CD14-positive monocyte (primary cell): ENCODE measurements around the gene UBE2E1. TPM values are rescaled to one million over a fixed set of nuclear protein-coding genes. Genes with fewer than 3 reads are reported as not detected.
A peak's percentile ranks its signal among the peaks of the same experiment; 100 is the strongest.

ENCODE experiments used
- DNase-seq, 3 donors: peaks; one replicate each; pipeline ENCODE4 v3.0.0-alpha.2; 2011 to 2022
- H2AFZ ChIP-seq: 2 replicates; pipeline ENCODE4 v1.6.0; 2012; ENCODE audit warnings: mild to moderate bottlenecking, low read depth, low read length, inconsistent platforms; ENCODE audit not compliant: insufficient read depth, poor library complexity, severe bottlenecking
- H3K27ac ChIP-seq, 2 donors: 1 replicate in 1 of 2; 2 replicates in 1 of 2; pipeline ENCODE4 v1.5.1; 2012 to 2013; ENCODE audit warnings: low read length in 2 of 2, control low read depth in 1 of 2, inconsistent platforms in 1 of 2, low read depth in 1 of 2, mild to moderate bottlenecking in 1 of 2
- H3K27me3 ChIP-seq, 2 donors: one replicate each; pipeline versions ENCODE4 v1.6.0 to v1.6.1; 2011 to 2013; ENCODE audit warnings: low read length in 2 of 2; ENCODE audit not compliant: control insufficient read depth in 2 of 2, insufficient read depth in 2 of 2
- H3K36me3 ChIP-seq, 2 donors: replicated peaks in 1 of 2; 1 replicate in 1 of 2; 2 replicates in 1 of 2; pipeline versions ENCODE4 v1.5.1 to v1.6.1; 2012 to 2013; ENCODE audit warnings: low read length in 2 of 2, control low read depth in 1 of 2, inconsistent platforms in 1 of 2, mild to moderate bottlenecking in 1 of 2; ENCODE audit not compliant: insufficient read depth in 2 of 2, control insufficient read depth in 1 of 2
- H3K4me1 ChIP-seq, 2 donors: 1 replicate in 1 of 2; 2 replicates in 1 of 2; pipeline versions ENCODE4 v1.5.1 to v1.6.1; 2012 to 2013; ENCODE audit warnings: low read length in 2 of 2, control low read depth in 1 of 2, inconsistent platforms in 1 of 2, mild to moderate bottlenecking in 1 of 2, moderate library complexity in 1 of 2; ENCODE audit not compliant: insufficient read depth in 2 of 2, control insufficient read depth in 1 of 2
- H3K4me2 ChIP-seq: replicated peaks from 2 replicates; pipeline ENCODE3; 2012; ENCODE audit warnings: low read length, moderate library complexity, mild to moderate bottlenecking; ENCODE audit not compliant: poor library complexity, severe bottlenecking; ENCODE audit errors: extremely low read depth
- H3K4me3 ChIP-seq, 3 experiments: fragments of 200-600 bp in 1 of 3; sonication (generic) in 1 of 3; replicated peaks in 1 of 3; 1 replicate in 2 of 3; 2 replicates in 1 of 3; pipeline ENCODE4 v1.5.1; 2011 to 2013; ENCODE audit warnings: low read length in 3 of 3, mild to moderate bottlenecking in 3 of 3, control low read depth in 2 of 3, low read depth in 2 of 3, inconsistent platforms in 1 of 3, moderate library complexity in 1 of 3
- H3K79me2 ChIP-seq: 2 replicates; pipeline ENCODE4 v1.6.0; 2012; ENCODE audit warnings: mild to moderate bottlenecking, control low read depth, inconsistent platforms, low read length, moderate library complexity; ENCODE audit not compliant: insufficient read depth
- H3K9ac ChIP-seq: 2 replicates; pipeline ENCODE4 v1.6.0; 2017; ENCODE audit warnings: low read length, mild to moderate bottlenecking; ENCODE audit not compliant: insufficient read depth, poor library complexity, severe bottlenecking
- H3K9me3 ChIP-seq, 2 donors: replicated peaks in 1 of 2; 1 replicate in 1 of 2; 2 replicates in 1 of 2; pipeline versions ENCODE4 v1.5.1 to v1.6.1; 2012 to 2013; ENCODE audit warnings: low read length in 2 of 2, control low read depth in 1 of 2; ENCODE audit not compliant: control insufficient read depth in 1 of 2, insufficient read depth in 1 of 2
- H4K20me1 ChIP-seq: 2 replicates; pipeline ENCODE4 v1.6.0; 2012; ENCODE audit warnings: mild to moderate bottlenecking, low read length, control low read depth, moderate library complexity; ENCODE audit not compliant: insufficient read depth
- H3K27ac Mint-ChIP-seq, 7 donors: one replicate each; pipeline ENCODE4 v1.8.0; 2020; ENCODE audit warnings: mild to moderate bottlenecking in 7 of 7, mixed read lengths in 7 of 7, moderate library complexity in 6 of 7, inconsistent platforms in 2 of 7
- H3K27me3 Mint-ChIP-seq, 3 donors: one replicate each; pipeline ENCODE4 v1.8.0; 2021 to 2022; ENCODE audit warnings: low read depth in 3 of 3, mild to moderate bottlenecking in 3 of 3, mixed read lengths in 3 of 3, moderate library complexity in 3 of 3, inconsistent platforms in 1 of 3
- H3K36me3 Mint-ChIP-seq, 2 donors: one replicate each; pipeline ENCODE4 v1.8.0; 2020; ENCODE audit warnings: mixed read lengths in 2 of 2, inconsistent platforms in 1 of 2, mild to moderate bottlenecking in 1 of 2
- H3K4me1 Mint-ChIP-seq: one replicate; pipeline ENCODE4 v1.8.0; 2020; ENCODE audit warnings: mild to moderate bottlenecking, mixed read lengths
- H3K4me3 Mint-ChIP-seq, 2 donors: one replicate each; pipeline ENCODE4 v1.8.0; 2020; ENCODE audit warnings: mild to moderate bottlenecking in 2 of 2, mixed read lengths in 2 of 2, moderate library complexity in 1 of 2
- H3K9me3 Mint-ChIP-seq, 7 donors: one replicate each; pipeline ENCODE4 v1.8.0; 2020 to 2022; ENCODE audit warnings: mixed read lengths in 7 of 7, mild to moderate bottlenecking in 6 of 7, moderate library complexity in 6 of 7, inconsistent platforms in 2 of 7
- CTCF ChIP-seq: fragments of 200-600 bp; IDR thresholded peaks from one replicate; pipeline ENCODE4 v1.8.0; 2022; ENCODE audit warnings: antibody characterized with exemption, mild to moderate bottlenecking
- WGBS: methylation state at CpG from one replicate; pipeline ENCODE4 v1.1.5; 2013; ENCODE audit warnings: missing lambda C conversion rate; ENCODE audit not compliant: insufficient coverage; 5-methylcytosine and 5-hydroxymethylcytosine counted together
- intact Hi-C, 2 donors: fragments of 100-400 bp; cut with micrococcal nuclease; formaldehyde crosslinking; loops; one replicate each; pipeline versions ENCODE4 v1.15.0 to v1.15.1; 2023
- polyA plus RNA-seq, 3 donors: library from polyadenylated mRNA; depleted of rRNA in 1 of 3; unstranded in 2 of 3; stranded (reverse) in 1 of 3; fragments of 300-500 nt in 2 of 3; fragments of >200 nt in 1 of 3; fragmentation: Illumina TruSeq in 2 of 3; gene quantifications; 1 replicate in 2 of 3; 2 replicates in 1 of 3; pipeline ENCODE4 v1.2.3, GENCODE V29; 2012 to 2021

UBE2E1 gene
- polyA plus RNA-seq, 3 donors, result 31.3 to 60.2 (median 34.6) TPM

GRCh38 chr3:23820888-23821287 is 15.1 kb downstream of the UBE2E1 start:
- Mint-ChIP-seq H3K36me3 (peaks cover 25 to 27% of the 10 kb centered on the region in 2 donors), H3K9me3 (peaks cover 0 to 2% (median 0%) of the 10 kb centered on the region in 7 donors), H3K4me3 (no peak overlapping the region), H3K4me1 (peaks cover 55% of the 10 kb centered on the region), H3K27me3 (peaks cover 0 to 1% (median 0%) of the 10 kb centered on the region in 3 donors), H3K27ac (peak overlapping the region in 1 of 7 donors; percentile 5)
- no peaks in the 10 kb centered on the region for H3K9me3 ChIP-seq
- no peak overlapping the region for H3K27ac ChIP-seq
- H3K79me2 ChIP-seq, result peaks cover 77% of the 10 kb centered on the region
- peaks cover 94% of the 10 kb centered on the region for H4K20me1 ChIP-seq
- no peak overlapping the region for H3K9ac ChIP-seq
- no peak for TF ChIP-seq CTCF
- WGBS, result 69% methylated on average over 1 of the region's 1 CpG
- H2AFZ ChIP-seq, result no peak overlapping the region
- no peak overlapping the region for H3K4me2 ChIP-seq
- no peak for DNase-seq
- peaks cover 0 to 9% of the 10 kb centered on the region in 2 donors for H3K36me3 ChIP-seq
- H3K4me3 ChIP-seq, result no peak overlapping the region
- peaks cover 10 to 16% of the 10 kb centered on the region in 2 donors for H3K4me1 ChIP-seq
- H3K27me3 ChIP-seq, result no peaks in the 10 kb centered on the region
- intact Hi-C loops, result no loop called here

GRCh38 chr3:23821858-23822257 is 16.1 kb downstream of the UBE2E1 start:
- no peak for TF ChIP-seq CTCF
- no peak for DNase-seq
- Mint-ChIP-seq H3K4me1 (peaks cover 57% of the 10 kb centered on the region), H3K27me3 (peaks cover 0 to 1% (median 0%) of the 10 kb centered on the region in 3 donors), H3K27ac (peak overlapping the region in 1 of 7 donors; percentile 20), H3K9me3 (peaks cover 0 to 2% (median 0%) of the 10 kb centered on the region in 7 donors), H3K4me3 (no peak overlapping the region), H3K36me3 (peaks cover 28 to 29% of the 10 kb centered on the region in 2 donors)
- H2AFZ ChIP-seq, result no peak overlapping the region
- no peak overlapping the region for H3K4me3 ChIP-seq
- H3K27me3 ChIP-seq, result no peaks in the 10 kb centered on the region
- H3K27ac ChIP-seq, result no peak overlapping the region
- intact Hi-C loops, result no loop called here
- no CpG with 5 or more reads among the region's 1 CpG for WGBS
- peaks cover 76% of the 10 kb centered on the region for H3K79me2 ChIP-seq
- H3K9ac ChIP-seq, result no peak overlapping the region
- peaks cover 10 to 19% of the 10 kb centered on the region in 2 donors for H3K4me1 ChIP-seq
- H3K9me3 ChIP-seq, result no peaks in the 10 kb centered on the region
- H4K20me1 ChIP-seq, result peaks cover 95% of the 10 kb centered on the region
- peaks cover 0 to 9% of the 10 kb centered on the region in 2 donors for H3K36me3 ChIP-seq
- H3K4me2 ChIP-seq, result no peak overlapping the region
